KOPT-K1 (cell line): ENCODE data around the gene CACTIN.

Experiments used
- H3K27ac ChIP-seq: fragments of 200-600 bp; sonication (generic); 2 replicates; pipeline ENCODE4 v1.5.1; 2016; ENCODE audit warnings: antibody characterized with exemption, mild to moderate bottlenecking, low read depth, low read length; ENCODE audit not compliant: poor library complexity, severe bottlenecking
- H3K36me3 ChIP-seq: fragments of 200-600 bp; sonication (generic); 2 replicates; pipeline ENCODE4 v1.5.1; 2017; ENCODE audit warnings: antibody characterized with exemption, mild to moderate bottlenecking, low read length, moderate library complexity; ENCODE audit not compliant: insufficient read depth
- H3K9me3 ChIP-seq: fragments of 200-600 bp; sonication (generic); 2 replicates; pipeline ENCODE4 v1.5.1; 2017; ENCODE audit warnings: antibody characterized with exemption, low read length, mild to moderate bottlenecking; ENCODE audit not compliant: insufficient read depth, poor library complexity, severe bottlenecking

Gene CACTIN

GRCh38 chr19:3606174-3606689 is 20.4 kb downstream of the CACTIN start:
- H3K9me3 ChIP-seq = no peaks in the 10 kb centered on the region

GRCh38 chr19:3605770-3606169 is 20.8 kb downstream of the CACTIN start:
- Histone ChIP-seq H3K36me3 (peaks cover 10% of the 10 kb centered on the region; the same call in 1 of the 2 replicates), H3K27ac (no peak overlapping the region), H3K9me3 (no peaks in the 10 kb centered on the region)

More at GRCh38 chr19:3606174-3606689, 20.4 kb downstream of the CACTIN start:
- Histone ChIP-seq H3K36me3 (peaks cover 15% of the 10 kb centered on the region; the same call in 1 of the 2 replicates), H3K27ac (no peak overlapping the region)

GRCh38 chr19:3605361-3605760 is 21.2 kb downstream of the CACTIN start:
- H3K36me3 ChIP-seq = peaks cover 6% of the 10 kb centered on the region; the same call in 1 of the 2 replicates
- H3K9me3 ChIP-seq = no peaks in the 10 kb centered on the region

GRCh38 chr19:3604987-3605343 is 21.6 kb downstream of the CACTIN start:
- Histone ChIP-seq H3K9me3 (no peaks in the 10 kb centered on the region), H3K27ac (no peak overlapping the region), H3K36me3 (peaks cover 2% of the 10 kb centered on the region; the same call in 1 of the 2 replicates)

More at GRCh38 chr19:3605361-3605760, 21.2 kb downstream of the CACTIN start:
- no peak overlapping the region for H3K27ac ChIP-seq

GRCh38 chr19:3604227-3604986 is 22.2 kb downstream of the CACTIN start:
- no peaks in the 10 kb centered on the region for H3K36me3 ChIP-seq

GRCh38 chr19:3603121-3603811 is 23.3 kb downstream of the CACTIN start:
- H3K27ac ChIP-seq = no peak overlapping the region
- H3K9me3 ChIP-seq = no peaks in the 10 kb centered on the region
- no peaks in the 10 kb centered on the region for H3K36me3 ChIP-seq

More at GRCh38 chr19:3604227-3604986, 22.2 kb downstream of the CACTIN start:
- no peaks in the 10 kb centered on the region for H3K9me3 ChIP-seq
- no peak overlapping the region for H3K27ac ChIP-seq

- Histone ChIP-seq H3K9me3 (no peaks in the 10 kb centered on the region), H3K27ac (no peak overlapping the region), H3K36me3 (no peaks in the 10 kb centered on the region)
These were observed 25.6 kb downstream of the CACTIN start for GRCh38 chr19:3601021-3601420.

- Histone ChIP-seq H3K27ac (no peak overlapping the region), H3K9me3 (no peaks in the 10 kb centered on the region), H3K36me3 (no peaks in the 10 kb centered on the region)
These were observed 26.8 kb downstream of the CACTIN start for GRCh38 chr19:3599776-3600187.

- H3K9me3 ChIP-seq = peaks cover 14% of the 10 kb centered on the region
- H3K27ac ChIP-seq = no peak overlapping the region
- H3K36me3 ChIP-seq = no peaks in the 10 kb centered on the region
These were observed 31.0 kb downstream of the CACTIN start for GRCh38 chr19:3595521-3596061.

GRCh38 chr19:3593156-3593555 is 33.4 kb downstream of the CACTIN start:
- Histone ChIP-seq H3K27ac (no peak overlapping the region), H3K9me3 (peaks cover 20% of the 10 kb centered on the region), H3K36me3 (no peaks in the 10 kb centered on the region)

- Histone ChIP-seq H3K36me3 (no peaks in the 10 kb centered on the region), H3K27ac (no peak overlapping the region), H3K9me3 (peaks cover 20% of the 10 kb centered on the region)
These were observed 34.5 kb downstream of the CACTIN start for GRCh38 chr19:3591876-3592613.

- H3K9me3 ChIP-seq = peaks cover 20% of the 10 kb centered on the region
- H3K27ac ChIP-seq = no peak overlapping the region
- H3K36me3 ChIP-seq = no peaks in the 10 kb centered on the region
These were observed 35.5 kb downstream of the CACTIN start for GRCh38 chr19:3590991-3591659.

- Histone ChIP-seq H3K9me3 (peaks cover 20% of the 10 kb centered on the region), H3K36me3 (no peaks in the 10 kb centered on the region), H3K27ac (no peak overlapping the region)
These were observed 36.6 kb downstream of the CACTIN start for GRCh38 chr19:3589949-3590348.

GRCh38 chr19:3589439-3589838 is 37.2 kb downstream of the CACTIN start:
- H3K36me3 ChIP-seq = no peaks in the 10 kb centered on the region
- H3K9me3 ChIP-seq = peaks cover 20% of the 10 kb centered on the region
- H3K27ac ChIP-seq = no peak overlapping the region
